Uterine smooth muscle cell (primary cell): Measurements from ENCODE around the gene ITGA4. TPM values are rescaled to one million over a fixed set of nuclear protein-coding genes. Genes with fewer than 3 reads are reported as not detected.

Source experiments
- total RNA-seq: library from RNA; depleted of rRNA; stranded (reverse); fragments of >200 nt; gene quantifications from 2 replicates; pipeline ENCODE4 v1.2.3, GENCODE V29; 2014

The ITGA4 gene
- total RNA-seq, result 83.0 and 103 TPM in 2 replicates

GRCh38 chr2:181457121-181457740, at the start of gene ITGA4:
ITGA4 (plus strand) TSS chr2:181457386; CDS start chr2:181457655, 269 bp downstream.

Other genes starting within 250 kb of the ITGA4 start
- under 0.01 and 0.11 TPM in 2 replicates for gene CERKL, start 199.7 kb downstream of the ITGA4 start, total RNA-seq
- not detected in 2 replicates for gene NEUROD1, start 223.1 kb downstream of the ITGA4 start, total RNA-seq